Nephron progenitor cell (in vitro differentiated cells): ENCODE data around the gene RAX2.

Source experiments
- DNase-seq: peaks from one replicate; pipeline ENCODE4 v3.0.0; 2021
- H3K27ac Mint-ChIP-seq: 2 replicates; pipeline ENCODE4 v1.8.0; 2021; ENCODE audit warnings: mild to moderate bottlenecking, moderate library complexity, mixed read lengths
- H3K27me3 Mint-ChIP-seq: 2 replicates; pipeline ENCODE4 v1.8.0; 2021; ENCODE audit warnings: mild to moderate bottlenecking, low read depth, mixed read lengths; ENCODE audit not compliant: poor library complexity
- H3K36me3 Mint-ChIP-seq: 2 replicates; pipeline ENCODE4 v1.8.0; 2021; ENCODE audit warnings: low read depth, mixed read lengths
- H3K4me1 Mint-ChIP-seq: 2 replicates; pipeline ENCODE4 v1.8.0; 2021; ENCODE audit warnings: mixed read lengths
- H3K4me3 Mint-ChIP-seq: 2 replicates; pipeline ENCODE4 v1.8.0; 2021; ENCODE audit warnings: mild to moderate bottlenecking, moderate library complexity, mixed read lengths
- H3K9me3 Mint-ChIP-seq: 2 replicates; pipeline ENCODE4 v1.8.0; 2021; ENCODE audit warnings: mild to moderate bottlenecking, moderate library complexity, mixed read lengths
- CTCF ChIP-seq: fragments of 200-600 bp; sonication (generic); IDR thresholded peaks from 2 replicates; pipeline ENCODE4 v1.5.0; 2021; ENCODE audit warnings: antibody characterized with exemption

RAX2 gene

GRCh38 chr19:3721887-3722442, 50.1 kb downstream of the RAX2 start:
- H3K4me1 Mint-ChIP-seq: no peaks in the 10 kb centered on the region
- DNase-seq: no peak
- no peak overlapping the region for H3K27ac Mint-ChIP-seq
- no peaks in the 10 kb centered on the region for H3K36me3 Mint-ChIP-seq
- TF ChIP-seq CTCF: no peak
- peaks cover 81% of the 10 kb centered on the region for H3K27me3 Mint-ChIP-seq
- H3K4me3 Mint-ChIP-seq: no peak overlapping the region
- H3K9me3 Mint-ChIP-seq: no peaks in the 10 kb centered on the region

GRCh38 chr19:3721131-3721886, 50.7 kb downstream of the RAX2 start:
- Mint-ChIP-seq H3K4me1 (no peaks in the 10 kb centered on the region), H3K36me3 (no peaks in the 10 kb centered on the region), H3K27me3 (peaks cover 79% of the 10 kb centered on the region), H3K27ac (no peak overlapping the region), H3K4me3 (no peak overlapping the region), H3K9me3 (no peaks in the 10 kb centered on the region)
- TF ChIP-seq CTCF: no peak
- peak; percentile 96 for DNase-seq

- Mint-ChIP-seq H3K4me3 (no peak overlapping the region), H3K27ac (no peak overlapping the region), H3K9me3 (no peaks in the 10 kb centered on the region), H3K36me3 (no peaks in the 10 kb centered on the region), H3K4me1 (no peaks in the 10 kb centered on the region), H3K27me3 (peaks cover 70% of the 10 kb centered on the region)
- no peak for TF ChIP-seq CTCF
- DNase-seq: peak; percentile 17
These were observed 51.6 kb downstream of the RAX2 start for GRCh38 chr19:3720349-3720917.

- DNase-seq: no peak
- H3K4me1 Mint-ChIP-seq: no peaks in the 10 kb centered on the region
- no peaks in the 10 kb centered on the region for H3K36me3 Mint-ChIP-seq
- H3K9me3 Mint-ChIP-seq: no peaks in the 10 kb centered on the region
- H3K27ac Mint-ChIP-seq: no peak overlapping the region
- H3K27me3 Mint-ChIP-seq: peaks cover 65% of the 10 kb centered on the region
- no peak overlapping the region for H3K4me3 Mint-ChIP-seq
- no peak for TF ChIP-seq CTCF
These were observed 52.2 kb downstream of the RAX2 start for GRCh38 chr19:3719868-3720267.
